HG03565 (cell line): ENCODE results near the gene P2RX6.
A peak's percentile ranks its signal among the peaks of the same experiment; 100 is the strongest.
"Not testable (repeated sequence)": the region's sequence is repeated elsewhere in the genome, so short reads cannot be mapped to it uniquely, and the experiment has no call there.

Experiments
- ATAC-seq: cut with Tn5 transposase; IDR thresholded peaks from one replicate; pipeline ENCODE4 v1.9.1; 2021; ENCODE audit warnings: mild to moderate bottlenecking, moderate library complexity; ENCODE audit not compliant: unreplicated experiment

P2RX6 gene

GRCh38 chr22:21030621-21031544 is 15.9 kb downstream of the P2RX6 start:
- ATAC-seq, result no peak

GRCh38 chr22:21031545-21032036 is 16.6 kb downstream of the P2RX6 start:
- ATAC-seq, result no peak

GRCh38 chr22:21032037-21032867 is 17.3 kb downstream of the P2RX6 start, which contains the start of gene SLC7A4:
Gene SLC7A4, minus strand, starts transcription at chr22:21032561. Its CDS starts 749 bp downstream, at chr22:21031812.
- no peak for ATAC-seq

- no peak for ATAC-seq
These were observed 18.1 kb downstream of the P2RX6 start for GRCh38 chr22:21032868-21033688.

- no peak for ATAC-seq
These were observed 18.9 kb downstream of the P2RX6 start for GRCh38 chr22:21033895-21034294.

GRCh38 chr22:21034989-21035388 is 20.0 kb downstream of the P2RX6 start:
- no peak for ATAC-seq

- ATAC-seq, result no peak
These were observed 23.4 kb downstream of the P2RX6 start for GRCh38 chr22:21038405-21038804.

- not testable (repeated sequence) for ATAC-seq
These were observed 24.2 kb downstream of the P2RX6 start for GRCh38 chr22:21039158-21039557.

GRCh38 chr22:21041937-21042336 is 27.0 kb downstream of the P2RX6 start:
- no peak for ATAC-seq

- no peak for ATAC-seq
These were observed 28.3 kb downstream of the P2RX6 start for GRCh38 chr22:21042978-21043859.

GRCh38 chr22:21043860-21044535 is 29.0 kb downstream of the P2RX6 start:
- ATAC-seq, result no peak

GRCh38 chr22:21044931-21045584 is 30.1 kb downstream of the P2RX6 start:
- no peak for ATAC-seq

- ATAC-seq, result peak; percentile 92
These were observed 30.8 kb downstream of the P2RX6 start, which contains the start of gene LRRC74B for GRCh38 chr22:21045585-21046294. Gene LRRC74B, plus strand, starts transcription at chr22:21045946. Its CDS starts 41 bp downstream, at chr22:21045987.

GRCh38 chr22:21047035-21047661 is 32.2 kb downstream of the P2RX6 start:
- ATAC-seq, result no peak

- no peak for ATAC-seq
These were observed 32.8 kb downstream of the P2RX6 start for GRCh38 chr22:21047730-21048129.

- not testable (repeated sequence) for ATAC-seq
These were observed 33.5 kb downstream of the P2RX6 start for GRCh38 chr22:21048448-21048847.

- not testable (repeated sequence) for ATAC-seq
These were observed 34.0 kb downstream of the P2RX6 start for GRCh38 chr22:21048965-21049364.
